H1 (cell line): ENCODE results near the gene LRRC8D. TPM values are rescaled to one million over a fixed set of nuclear protein-coding genes. Genes with fewer than 3 reads are reported as not detected.

Source experiments
- CHD1 ChIP-seq: IDR thresholded peaks from 2 replicates; pipeline ENCODE4 v1.6.1; 2012; ENCODE audit warnings: low read depth, low read length, improper control_type of control experiment
- SIN3A ChIP-seq, 2 experiments: IDR thresholded peaks in 1 of 2; conservative IDR thresholded peaks in 1 of 2; 2 replicates each; pipeline ENCODE4 v1.6.1; 2011 to 2012; ENCODE audit warnings: low read length in 2 of 2, improper control_type of control experiment in 1 of 2, low read depth in 1 of 2, mild to moderate bottlenecking in 1 of 2
- polyA plus RNA-seq, 7 experiments: library from polyadenylated mRNA; depleted of rRNA in 3 of 7; stranded (reverse) in 5 of 7; unstranded in 2 of 7; fragments of >200 nt in 5 of 7; fragments of 200-250 nt in 2 of 7; gene quantifications; 1 replicate in 5 of 7; 2 replicates in 1 of 7; 4 replicates in 1 of 7; pipeline versions ENCODE4 v1.2.1 to v1.2.3, GENCODE V29; 2011 to 2013; ENCODE audit warnings: missing spikeins in 2 of 7, mixed read lengths in 2 of 7
- total RNA-seq: library from RNA; stranded (reverse); fragmentation: NEBNext Ultra II Directional; extraction: Animal tissue kit (Norgen Biotek cat#: 25700); gene quantifications from 2 replicates; pipeline ENCODE4 v1.2.1, GENCODE V29; 2021

Gene LRRC8D
- total and polyA plus RNA-seq, 2 of the 8 experiments (the other 6 are each of a cell fraction or from before 2014, with no cell fraction given), result 42.0 to 58.5 TPM

DNA sequence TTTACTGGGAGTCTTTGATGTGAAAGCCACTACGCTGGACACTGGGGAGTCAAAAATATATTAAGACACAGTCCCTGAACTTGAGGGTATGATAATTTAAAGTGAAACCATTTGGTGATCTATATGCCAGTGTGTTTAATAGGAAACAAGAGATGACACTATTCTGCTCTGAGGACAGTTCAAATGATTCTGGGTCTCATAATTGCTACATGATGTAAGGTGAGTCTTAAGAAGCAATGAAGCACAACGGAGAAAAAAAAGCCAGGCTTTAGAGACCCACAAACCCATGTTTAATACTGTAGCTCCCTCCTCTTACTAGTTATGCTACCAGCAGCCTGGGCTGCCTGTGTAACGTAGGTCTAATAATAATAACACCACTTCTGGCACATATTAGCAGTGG lies 14.2 kb upstream of the LRRC8D start (continued):
- TF ChIP-seq SIN3A (conservative IDR thresholded peaks at IDR 0.05 in 1 of 2, IDR thresholded peaks at IDR 0.05 in 1 of 2; ENCODE audit: low read depth in 1 of 2, low read length in 2 of 2) (no peak), CHD1 (no peak)
